Esophagus muscularis mucosa (tissue), 3 donors: Measurements from ENCODE around the gene DNAH7.

Source experiments
- POLR2A ChIP-seq: fragments of 450-650 bp; IDR thresholded peaks from one replicate; pipeline ENCODE4 v1.6.1; 2017; ENCODE audit warnings: antibody characterized with exemption, moderate library complexity, mild to moderate bottlenecking, low read depth
- POLR2AphosphoS5 ChIP-seq, 2 donors: sonication (generic); formaldehyde crosslinking; IDR thresholded peaks; one replicate each; pipeline ENCODE4 v1.6.1; 2017; ENCODE audit warnings: antibody characterized with exemption in 2 of 2
- TF ChIP-seq, protein P1 (sequence below), 3 experiments: fragments of 200-600 bp in 2 of 3; fragments of 450-650 bp in 1 of 3; sonication (generic) in 2 of 3; IDR thresholded peaks; one replicate each; pipeline ENCODE4 v1.5.1; 2017 to 2019; ENCODE audit warnings: antibody characterized with exemption in 3 of 3, mild to moderate bottlenecking in 2 of 3, moderate library complexity in 1 of 3

DNA sequence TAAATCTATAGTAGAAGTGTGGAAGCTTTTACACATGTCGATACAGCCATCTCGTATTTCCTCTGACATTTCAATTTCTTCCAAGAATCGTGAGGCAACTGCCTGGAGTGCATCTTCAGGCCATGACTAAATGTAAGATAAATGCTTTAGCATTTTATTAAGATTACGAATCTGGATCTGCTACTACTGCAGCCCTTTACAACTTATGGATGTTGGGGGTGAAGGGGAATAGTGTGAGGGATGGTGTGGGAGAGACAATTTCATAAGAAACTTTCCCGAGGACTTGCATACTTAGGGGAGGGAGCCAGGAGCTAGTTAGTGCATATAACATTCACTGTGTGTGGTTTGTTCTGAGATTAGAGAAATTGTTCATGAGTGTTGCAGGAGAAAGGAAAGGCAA, 206.8 kb downstream of the DNAH7 start:
- TF ChIP-seq, protein P1, sequence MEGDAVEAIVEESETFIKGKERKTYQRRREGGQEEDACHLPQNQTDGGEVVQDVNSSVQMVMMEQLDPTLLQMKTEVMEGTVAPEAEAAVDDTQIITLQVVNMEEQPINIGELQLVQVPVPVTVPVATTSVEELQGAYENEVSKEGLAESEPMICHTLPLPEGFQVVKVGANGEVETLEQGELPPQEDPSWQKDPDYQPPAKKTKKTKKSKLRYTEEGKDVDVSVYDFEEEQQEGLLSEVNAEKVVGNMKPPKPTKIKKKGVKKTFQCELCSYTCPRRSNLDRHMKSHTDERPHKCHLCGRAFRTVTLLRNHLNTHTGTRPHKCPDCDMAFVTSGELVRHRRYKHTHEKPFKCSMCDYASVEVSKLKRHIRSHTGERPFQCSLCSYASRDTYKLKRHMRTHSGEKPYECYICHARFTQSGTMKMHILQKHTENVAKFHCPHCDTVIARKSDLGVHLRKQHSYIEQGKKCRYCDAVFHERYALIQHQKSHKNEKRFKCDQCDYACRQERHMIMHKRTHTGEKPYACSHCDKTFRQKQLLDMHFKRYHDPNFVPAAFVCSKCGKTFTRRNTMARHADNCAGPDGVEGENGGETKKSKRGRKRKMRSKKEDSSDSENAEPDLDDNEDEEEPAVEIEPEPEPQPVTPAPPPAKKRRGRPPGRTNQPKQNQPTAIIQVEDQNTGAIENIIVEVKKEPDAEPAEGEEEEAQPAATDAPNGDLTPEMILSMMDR (IDR thresholded peaks at IDR 0.05), result no peak
- no peak for TF ChIP-seq POLR2A
- TF ChIP-seq POLR2AphosphoS5 (IDR thresholded peaks at IDR 0.05), result no peak
